BE2C (cell line): ENCODE results near the gene DHRS11.

Experiments
- DNase-seq: peaks from one replicate; pipeline ENCODE4 v3.0.0-alpha.2; 2020
- H3K27me3 ChIP-seq: fragments of 250-450 bp; sonication (Bioruptor Pico); 2 replicates; pipeline ENCODE4 v1.5.1; 2020; ENCODE audit warnings: mild to moderate bottlenecking
- H3K36me3 ChIP-seq: fragments of 250-450 bp; sonication (Bioruptor Pico); 2 replicates; pipeline ENCODE4 v1.5.1; 2020; ENCODE audit warnings: mild to moderate bottlenecking
- H3K4me1 ChIP-seq: fragments of 250-450 bp; sonication (Bioruptor Pico); 2 replicates; pipeline ENCODE4 v1.5.1; 2020
- H3K4me3 ChIP-seq: 2 replicates; pipeline ENCODE4 v1.5.1; 2011; ENCODE audit warnings: low read depth, low read length
- H3K9me3 ChIP-seq: fragments of 250-450 bp; sonication (Bioruptor Pico); 2 replicates; pipeline ENCODE4 v1.5.1; 2020
- CTCF ChIP-seq: IDR thresholded peaks from 2 replicates; pipeline ENCODE4 v1.5.1; 2012; ENCODE audit warnings: mild to moderate bottlenecking, low read depth, low read length

Gene DHRS11

GRCh38 chr17:36566081-36566480 lies 25.6 kb upstream of the DHRS11 start:
- H3K27me3 ChIP-seq = no peaks in the 10 kb centered on the region
- peaks cover 83% of the 10 kb centered on the region for H3K36me3 ChIP-seq
- no peak for DNase-seq
- no peaks in the 10 kb centered on the region for H3K9me3 ChIP-seq
- TF ChIP-seq CTCF = no peak
- H3K4me1 ChIP-seq = no peaks in the 10 kb centered on the region
- H3K4me3 ChIP-seq = no peak overlapping the region

GRCh38 chr17:36575028-36575427 lies 16.7 kb upstream of the DHRS11 start:
- TF ChIP-seq CTCF = no peak
- Histone ChIP-seq H3K4me1 (no peaks in the 10 kb centered on the region), H3K36me3 (peaks cover 64% of the 10 kb centered on the region)

GRCh38 chr17:36576793-36577192 lies 14.9 kb upstream of the DHRS11 start:
- Histone ChIP-seq H3K4me3 (no peak overlapping the region), H3K9me3 (no peaks in the 10 kb centered on the region), H3K27me3 (no peaks in the 10 kb centered on the region), H3K4me1 (no peaks in the 10 kb centered on the region), H3K36me3 (peaks cover 66% of the 10 kb centered on the region)
- DNase-seq = no peak
- TF ChIP-seq CTCF = no peak

More at GRCh38 chr17:36575028-36575427, 16.7 kb upstream of the DHRS11 start:
- Histone ChIP-seq H3K4me3 (no peak overlapping the region), H3K27me3 (no peaks in the 10 kb centered on the region), H3K9me3 (no peaks in the 10 kb centered on the region)
- no peak for DNase-seq

DNA sequence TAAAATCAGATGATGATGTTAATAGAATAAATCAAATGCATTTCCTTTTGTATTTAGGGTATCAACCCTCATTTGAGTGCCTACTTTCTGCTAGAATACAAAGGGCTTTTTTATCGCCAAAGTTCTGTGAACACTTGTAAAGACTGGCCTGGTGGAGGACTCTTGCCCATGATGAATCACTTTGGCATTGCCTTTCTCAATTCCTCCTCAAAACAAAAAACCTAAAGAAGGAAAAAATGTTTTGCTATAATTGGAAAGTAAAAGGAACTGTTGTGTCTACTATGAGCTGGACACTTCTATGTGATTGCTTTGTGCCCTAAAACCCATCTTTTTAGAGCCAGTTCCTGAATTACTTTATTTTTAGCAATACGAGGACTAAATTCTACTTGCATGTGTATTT lies 13.0 kb upstream of the DHRS11 start:
- DNase-seq = no peak
- H3K9me3 ChIP-seq = no peaks in the 10 kb centered on the region
- no peak for TF ChIP-seq CTCF
- no peak overlapping the region for H3K4me3 ChIP-seq
- peaks cover 65% of the 10 kb centered on the region for H3K36me3 ChIP-seq
- H3K4me1 ChIP-seq = no peaks in the 10 kb centered on the region
- no peaks in the 10 kb centered on the region for H3K27me3 ChIP-seq

DNA sequence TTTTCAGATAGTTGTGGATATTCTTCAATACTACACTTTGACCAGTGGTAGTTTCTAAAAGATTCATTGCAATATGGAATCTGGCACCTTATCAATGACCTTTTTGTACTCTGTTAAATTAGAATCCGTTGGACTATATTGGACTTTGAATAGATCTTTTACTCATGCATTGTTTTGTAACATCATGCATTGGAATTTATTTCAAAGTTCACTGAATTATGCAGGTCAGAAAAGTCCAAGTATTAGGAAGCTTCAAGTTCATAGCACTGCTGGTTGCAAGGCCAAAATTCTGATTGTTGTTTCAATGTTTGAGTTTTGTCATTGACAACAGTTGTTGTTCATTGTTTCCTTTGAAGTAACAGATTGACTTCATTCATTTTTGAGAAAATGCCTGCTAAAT lies 7.9 kb upstream of the DHRS11 start:
- no peak for DNase-seq
- H3K36me3 ChIP-seq = peaks cover 81% of the 10 kb centered on the region
- TF ChIP-seq CTCF = no peak
- H3K27me3 ChIP-seq = no peaks in the 10 kb centered on the region
- no peaks in the 10 kb centered on the region for H3K4me1 ChIP-seq
- H3K9me3 ChIP-seq = no peaks in the 10 kb centered on the region
- H3K4me3 ChIP-seq = no peak overlapping the region

DNA sequence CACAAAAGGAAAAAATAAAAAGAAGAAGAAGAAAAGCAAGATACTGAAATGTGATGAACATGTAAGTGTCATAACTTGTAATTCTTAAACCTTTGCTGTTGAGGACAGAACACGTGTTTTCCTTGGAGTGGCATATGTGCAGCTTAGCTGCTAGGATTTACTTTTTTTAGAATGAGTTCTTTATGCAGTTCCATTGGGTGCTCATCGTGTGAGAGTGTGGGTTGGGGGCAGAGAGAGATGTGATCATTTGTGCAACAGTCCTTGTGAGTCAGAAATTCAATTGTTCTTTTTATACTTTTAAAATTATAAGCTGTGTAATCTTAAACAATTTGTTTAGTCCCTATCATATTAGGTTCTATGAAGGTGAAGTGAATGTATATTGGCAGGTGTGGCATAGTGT lies 5.5 kb upstream of the DHRS11 start:
- H3K4me1 ChIP-seq = no peaks in the 10 kb centered on the region
- no peak overlapping the region for H3K4me3 ChIP-seq
- no peaks in the 10 kb centered on the region for H3K9me3 ChIP-seq
- H3K27me3 ChIP-seq = no peaks in the 10 kb centered on the region
- peaks cover 60% of the 10 kb centered on the region for H3K36me3 ChIP-seq
- DNase-seq = no peak
- TF ChIP-seq CTCF = no peak
